GM21717 (cell line): ENCODE data around the gene GIPC3.

Experiments used
- ATAC-seq: cut with Tn5 transposase; IDR thresholded peaks from one replicate; pipeline ENCODE4 v1.9.1; 2021; ENCODE audit warnings: mild to moderate bottlenecking, moderate library complexity; ENCODE audit not compliant: unreplicated experiment

Gene GIPC3

DNA sequence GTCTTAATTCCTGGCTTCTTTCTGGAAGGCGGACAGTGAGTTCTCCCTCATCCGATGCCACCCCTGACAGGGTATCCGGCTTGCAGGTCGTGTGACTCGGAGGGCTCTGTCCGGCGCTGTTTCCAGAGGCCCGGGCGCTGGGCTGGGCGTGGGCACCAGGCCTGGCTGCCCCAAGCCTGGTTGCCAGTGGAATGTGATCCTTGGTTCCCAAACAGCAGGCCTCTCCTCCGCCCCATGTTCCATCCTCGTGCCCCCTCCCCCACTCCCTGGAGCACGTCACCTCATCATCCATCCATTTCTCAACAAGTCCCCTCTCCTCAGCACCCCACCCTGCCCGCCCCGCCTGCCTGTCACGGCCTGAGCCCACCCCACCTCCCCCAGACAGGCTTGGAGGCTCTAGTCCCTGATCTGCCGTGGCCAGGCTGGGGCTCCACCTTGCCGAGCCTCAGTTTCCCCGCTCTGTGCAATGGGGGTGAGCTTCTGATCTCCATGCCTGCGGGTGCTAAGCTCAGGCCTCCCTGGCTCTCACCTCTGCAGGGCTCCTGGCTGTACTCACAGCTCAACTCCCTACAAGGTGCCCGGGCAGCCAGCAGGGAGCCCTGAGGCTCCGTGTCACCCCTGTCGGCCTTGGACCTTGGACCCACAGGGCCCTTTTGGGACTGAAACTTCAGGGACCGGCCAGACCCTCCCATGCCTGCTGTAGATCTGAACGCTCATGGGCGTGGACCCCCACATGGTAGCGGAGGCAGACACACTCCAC is 19.1 kb downstream of the GIPC3 start:
- no peak for ATAC-seq

DNA sequence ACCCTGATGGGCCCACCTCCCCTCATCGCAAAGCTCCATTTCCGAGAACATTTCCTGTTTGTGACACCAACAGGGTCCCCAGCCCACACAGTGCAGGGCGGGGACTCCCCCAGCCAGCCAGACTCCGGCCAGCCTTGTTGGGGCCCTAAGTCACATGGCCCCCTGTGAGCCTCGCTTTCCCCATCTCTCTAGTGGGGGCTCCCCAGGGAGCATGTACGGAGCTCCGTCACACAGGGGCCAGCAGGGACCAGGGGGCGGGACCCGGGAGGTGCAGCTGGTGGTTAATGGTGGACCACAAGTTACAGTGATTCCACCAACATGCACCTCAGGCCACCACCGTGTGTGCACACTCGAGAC is 19.7 kb downstream of the GIPC3 start:
- no peak for ATAC-seq

DNA sequence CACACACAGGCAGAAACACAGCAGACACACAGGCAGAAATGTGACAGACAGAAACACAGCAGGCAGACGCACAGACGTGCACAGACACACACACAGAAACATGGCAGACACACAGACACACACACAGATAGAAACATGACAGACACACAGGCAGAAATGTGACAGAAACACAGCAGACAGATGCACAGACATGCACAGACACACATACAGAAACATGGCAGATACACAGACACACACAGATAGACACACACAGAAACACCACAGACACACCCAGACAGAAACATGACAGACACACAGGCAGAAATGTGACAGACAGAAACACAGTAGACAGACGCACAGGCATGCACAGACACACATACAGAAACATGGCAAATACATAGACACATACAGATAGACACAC is 20.1 kb downstream of the GIPC3 start:
- no peak for ATAC-seq

DNA sequence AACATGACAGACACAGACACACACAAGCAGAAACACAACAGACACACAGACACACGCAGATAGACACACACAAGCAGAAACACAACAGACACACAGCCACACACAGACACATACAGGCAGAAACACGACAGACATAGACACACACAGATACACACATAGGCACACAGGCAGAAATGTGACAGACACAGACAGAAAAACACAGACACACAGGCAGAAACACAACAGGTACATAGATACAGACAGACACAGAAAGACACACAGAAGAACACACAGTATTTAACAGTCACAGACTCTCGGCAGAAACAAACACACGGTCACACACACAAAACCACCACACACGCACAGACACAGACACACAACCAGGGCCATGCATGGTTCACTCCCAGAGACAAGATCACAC is 20.5 kb downstream of the GIPC3 start:
- no peak for ATAC-seq

GRCh38 chr19:3606174-3606689 is 21.0 kb downstream of the GIPC3 start:
- ATAC-seq = no peak

- no peak for ATAC-seq
Measured at GRCh38 chr19:3606690-3607289, 21.5 kb downstream of the GIPC3 start, which contains the start of gene TBXA2R. Gene TBXA2R, minus strand, starts transcription at chr19:3606875. Its CDS starts 6,241 bp downstream, at chr19:3600634.

DNA sequence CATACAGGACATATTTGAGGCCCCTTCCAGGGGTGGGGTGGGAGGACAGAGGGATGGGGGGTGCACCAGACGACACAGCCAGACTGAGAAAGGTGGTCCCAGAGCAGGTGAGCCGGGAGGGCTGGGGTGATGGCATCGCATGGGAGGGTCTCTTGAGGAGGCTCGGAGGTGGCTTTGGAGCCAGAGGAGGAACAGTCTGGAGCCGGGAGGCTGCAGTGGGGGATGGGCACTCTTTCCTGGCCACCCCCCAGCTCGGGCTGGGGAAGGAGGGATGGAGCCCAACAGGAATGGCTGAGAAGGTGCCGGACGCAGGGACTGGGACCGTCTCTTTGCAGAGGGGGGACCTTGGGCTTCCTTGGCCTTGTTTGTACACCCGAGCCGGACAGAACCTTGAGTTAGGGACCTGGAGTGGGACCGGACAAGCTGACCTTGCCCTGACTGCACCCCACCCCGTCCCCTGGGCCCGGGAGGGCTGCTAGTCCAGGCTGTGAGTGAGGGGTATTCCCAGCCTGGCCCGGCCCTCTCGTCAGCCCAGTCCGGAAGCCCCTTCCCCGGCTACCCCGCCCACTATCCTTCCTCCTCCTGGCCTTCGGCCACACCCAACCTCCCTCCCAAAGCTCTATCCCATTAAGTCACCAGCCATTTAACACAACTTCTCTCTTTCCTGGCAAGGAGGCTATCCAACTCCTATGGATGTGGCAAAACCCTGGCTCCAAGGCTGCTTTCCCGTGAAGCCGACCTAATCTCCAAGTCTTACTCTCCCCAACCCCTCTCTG is 22.2 kb downstream of the GIPC3 start:
- no peak for ATAC-seq

GRCh38 chr19:3608079-3608641 is 22.9 kb downstream of the GIPC3 start:
- no peak for ATAC-seq

DNA sequence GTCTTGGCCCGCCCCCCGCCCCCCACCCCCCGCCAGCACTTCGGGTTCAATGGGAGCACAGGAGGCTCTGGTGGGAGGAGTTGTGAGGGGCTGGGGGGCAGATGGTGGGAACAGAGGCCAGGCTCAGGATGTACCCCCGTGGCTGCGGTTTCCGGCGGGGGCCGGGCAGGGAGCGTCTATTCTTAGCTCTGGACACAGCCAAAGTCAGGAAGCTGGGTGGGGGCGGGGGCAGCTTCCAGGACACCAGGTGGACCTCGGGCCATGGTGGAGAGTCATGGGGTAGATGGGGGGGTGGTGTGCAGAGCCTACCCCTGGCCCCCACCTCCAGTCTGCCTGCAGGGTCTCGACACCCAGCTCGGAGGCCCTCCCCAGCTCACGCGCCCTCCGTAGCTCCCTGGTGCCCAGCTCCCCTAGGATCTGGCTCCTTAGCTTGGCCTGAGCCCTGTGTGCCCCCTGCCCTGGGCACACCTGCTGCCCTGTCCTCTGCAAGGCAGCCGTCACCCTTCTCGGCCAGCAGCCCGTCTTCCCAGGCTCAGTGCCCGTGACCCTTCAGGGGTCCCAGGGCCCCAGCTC is 23.6 kb downstream of the GIPC3 start:
- ATAC-seq = no peak

DNA sequence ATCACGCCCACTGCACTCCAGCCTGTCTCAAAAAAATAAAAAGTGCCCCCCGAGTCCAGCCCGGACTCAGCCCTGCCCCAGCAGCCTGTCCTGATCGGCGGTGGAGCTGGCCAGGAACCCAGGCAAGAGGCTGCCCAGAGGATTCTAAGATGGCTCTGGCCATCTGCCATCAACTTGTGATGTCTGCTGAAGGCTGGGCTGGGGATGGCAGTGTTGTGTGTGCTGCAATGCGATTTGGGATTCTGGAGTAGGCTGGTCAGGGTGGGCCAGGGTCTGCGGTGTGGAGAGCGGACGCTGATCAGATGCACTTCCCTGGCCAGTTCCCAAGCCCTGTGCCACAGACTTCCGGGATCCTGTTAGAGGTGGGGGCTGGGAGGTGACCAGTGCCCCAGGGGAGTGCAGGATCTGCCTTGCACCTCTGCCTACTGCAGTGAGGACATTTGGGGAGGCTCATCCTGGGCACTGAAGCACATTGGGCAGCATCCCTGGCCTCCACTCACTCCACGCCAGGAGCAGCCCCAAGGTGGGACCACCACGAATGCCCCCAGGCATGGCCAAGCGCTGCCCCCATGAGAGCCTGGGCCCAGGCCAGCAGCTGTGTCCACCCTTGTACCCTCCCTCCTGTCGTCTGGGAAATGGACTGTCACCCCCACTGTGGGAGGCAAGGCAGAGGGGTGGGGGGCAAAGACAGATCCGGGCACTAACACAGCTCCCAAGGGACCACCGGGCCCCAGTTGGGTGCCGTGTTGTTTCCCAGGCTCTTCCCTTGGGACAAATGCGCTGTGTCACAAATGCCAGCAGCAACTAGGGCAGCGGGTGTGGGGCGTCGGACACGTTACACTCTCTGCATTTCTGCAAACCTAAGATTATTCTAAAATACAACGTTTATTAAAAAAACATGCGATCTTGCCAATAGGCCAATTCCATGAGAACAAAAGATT is 24.8 kb downstream of the GIPC3 start:
- ATAC-seq = no peak

DNA sequence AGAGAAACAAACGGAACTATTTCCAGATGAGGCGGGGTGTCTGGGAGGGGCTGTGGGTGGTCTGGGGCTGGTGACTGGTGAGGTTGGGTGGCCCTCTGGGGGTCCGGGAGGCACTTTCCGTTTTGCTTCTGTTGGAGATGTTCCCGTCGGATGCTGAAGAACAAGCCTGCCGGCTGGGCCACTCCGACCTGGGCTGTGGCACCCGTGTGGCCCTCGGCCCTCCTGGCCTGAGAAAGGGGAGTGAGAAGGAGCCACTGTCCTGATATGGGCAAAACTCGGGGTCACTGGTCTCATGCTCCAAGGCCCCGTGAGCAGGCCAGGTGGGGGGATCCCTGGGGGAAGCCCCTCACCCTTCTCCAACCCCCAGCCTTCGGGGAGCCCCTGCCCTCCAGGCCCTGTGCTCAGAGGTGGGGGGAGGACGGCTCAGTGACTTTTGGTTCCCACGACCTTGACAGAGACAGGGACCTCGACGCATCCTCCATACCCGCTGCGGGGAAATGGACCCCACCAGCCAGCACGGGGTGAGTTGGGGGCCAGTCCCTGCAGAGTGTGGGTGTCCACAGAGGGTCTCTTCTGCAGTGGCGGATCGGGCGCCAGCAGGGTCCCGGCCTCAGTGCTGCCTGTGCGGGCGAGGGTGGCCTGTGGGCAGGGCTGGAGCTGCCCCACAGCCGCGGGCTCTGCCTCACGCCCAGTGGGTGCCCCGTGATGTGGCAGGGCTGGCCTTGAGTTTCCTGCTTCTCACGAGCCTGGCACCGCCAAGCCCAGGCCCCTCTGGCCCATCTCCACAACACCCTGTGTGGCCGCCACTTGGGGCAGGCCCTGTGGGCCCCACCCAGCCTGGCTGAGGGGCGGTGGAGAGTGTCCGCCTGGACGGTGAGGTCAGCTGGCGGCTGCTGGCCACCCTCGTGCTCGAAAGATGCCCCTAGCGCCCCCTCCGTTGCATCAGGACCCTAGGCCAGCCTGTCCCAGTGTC is 25.8 kb downstream of the GIPC3 start:
- no peak for ATAC-seq

DNA sequence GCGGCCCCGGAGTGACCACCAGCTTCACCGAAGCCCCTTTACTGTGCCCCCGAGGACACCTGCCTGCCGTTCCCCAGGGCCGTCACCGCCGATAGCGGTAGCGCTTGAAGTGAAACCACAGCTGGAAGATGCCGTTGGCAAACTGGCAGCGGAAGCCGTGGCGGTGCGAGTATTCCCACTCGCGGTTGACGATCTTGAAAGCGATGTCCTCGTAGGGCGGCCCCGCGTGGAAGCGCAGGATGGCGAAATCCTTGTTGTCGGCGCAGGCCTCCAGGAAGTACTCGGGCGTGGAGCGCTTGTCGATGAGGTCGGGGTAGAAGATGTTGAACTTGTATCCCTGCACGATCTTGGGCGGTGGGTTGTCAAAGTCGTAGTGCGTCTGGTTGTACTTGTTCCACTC is 26.6 kb downstream of the GIPC3 start:
- no peak for ATAC-seq

DNA sequence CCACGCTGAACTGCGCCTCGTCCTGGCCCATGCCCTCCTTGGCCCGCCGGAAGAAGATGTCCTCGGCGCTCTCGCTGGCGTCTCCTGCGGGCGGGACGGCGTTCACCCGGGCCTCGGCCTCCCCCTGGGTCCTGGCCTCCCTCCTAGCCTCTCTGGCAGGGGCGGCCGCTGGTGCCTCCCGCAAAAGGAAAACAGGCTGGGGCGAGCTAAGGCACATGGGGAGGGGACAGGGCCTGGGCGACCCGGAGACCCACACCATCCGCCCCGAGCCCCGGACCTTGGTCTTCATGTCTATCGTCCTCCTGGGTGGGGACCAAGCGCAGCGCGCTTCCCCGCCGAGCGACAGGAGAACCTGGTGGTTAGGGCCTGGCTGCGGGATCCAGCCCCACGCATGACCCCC is 27.1 kb downstream of the GIPC3 start:
- no peak for ATAC-seq

GRCh38 chr19:3612901-3613741 is 27.8 kb downstream of the GIPC3 start:
- ATAC-seq = no peak

GRCh38 chr19:3613818-3614661 is 28.8 kb downstream of the GIPC3 start:
- no peak for ATAC-seq

DNA sequence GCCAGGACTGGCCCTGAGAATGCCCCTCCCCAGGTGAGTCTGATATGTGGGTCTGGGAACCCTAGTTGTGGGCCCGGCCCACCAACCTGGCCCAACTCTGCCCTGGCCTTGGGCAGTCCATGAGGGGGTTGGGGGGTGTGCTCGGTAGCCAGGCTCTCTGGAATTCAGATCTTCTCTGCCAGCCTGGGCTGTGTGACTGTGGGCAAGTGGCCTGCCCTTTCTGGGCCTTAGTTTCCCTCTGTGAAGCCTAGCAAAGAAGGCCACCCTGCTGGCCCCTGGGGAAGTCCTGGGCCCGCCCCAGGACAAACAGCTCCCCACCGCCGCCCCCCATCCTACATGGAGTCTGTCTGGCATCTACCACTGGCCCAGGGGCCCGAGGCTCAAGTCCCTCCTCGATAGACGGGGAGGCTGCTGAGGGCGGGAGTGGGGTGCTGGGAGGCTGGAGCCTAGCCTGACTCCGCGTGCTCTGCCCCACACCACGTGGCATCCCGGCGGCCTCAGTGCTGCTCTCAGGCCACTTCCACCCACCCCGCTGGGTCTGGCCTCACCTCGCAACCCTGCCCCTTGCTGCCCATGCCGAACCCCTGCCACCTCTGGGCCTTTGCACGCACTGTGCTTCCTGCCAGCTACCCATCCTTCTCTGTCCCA is 29.7 kb downstream of the GIPC3 start:
- ATAC-seq = no peak
